ENCODE data around the gene SLC10A4.

The SLC10A4 gene

GRCh38 chr4:48490680-48491513 lies 7.8 kb downstream of the SLC10A4 start:
- Histone ChIP-seq H3K27me3 (ENCODE audit: control insufficient read depth, insufficient read depth, low read length) (peaks cover 67% of the 10 kb centered on the region), H3K9ac (ENCODE audit: low read depth, low read length) (no peak overlapping the region), H3K9me3 (ENCODE audit: control insufficient read depth, insufficient read depth, low read length) (no peaks in the 10 kb centered on the region), H3K4me1 (ENCODE audit: control insufficient read depth, insufficient read depth, low read length) (peaks cover 4% of the 10 kb centered on the region), H3K36me3 (ENCODE audit: control insufficient read depth, insufficient read depth, low read length) (no peaks in the 10 kb centered on the region), H3K4me3 (ENCODE audit: low read depth, low read length) (peak overlapping the region; percentile 47)

GRCh38 chr4:48491514-48492176 lies 8.5 kb downstream of the SLC10A4 start:
- H3K27me3 ChIP-seq (ENCODE audit: control insufficient read depth, insufficient read depth, low read length): peaks cover 62% of the 10 kb centered on the region

GRCh38 chr4:48493452-48494100 lies 10.4 kb downstream of the SLC10A4 start:
- H3K9me3 ChIP-seq (ENCODE audit: control insufficient read depth, insufficient read depth, low read length): no peaks in the 10 kb centered on the region
- no peaks in the 10 kb centered on the region for H3K36me3 ChIP-seq (ENCODE audit: control insufficient read depth, insufficient read depth, low read length)
- peaks cover 46% of the 10 kb centered on the region for H3K27me3 ChIP-seq (ENCODE audit: control insufficient read depth, insufficient read depth, low read length)
- H3K4me3 ChIP-seq (ENCODE audit: low read depth, low read length): no peak overlapping the region
- H3K9ac ChIP-seq (ENCODE audit: low read depth, low read length): no peak overlapping the region
- H3K4me1 ChIP-seq (ENCODE audit: control insufficient read depth, insufficient read depth, low read length): peaks cover 2% of the 10 kb centered on the region

More at GRCh38 chr4:48491514-48492176, 8.5 kb downstream of the SLC10A4 start:
- Histone ChIP-seq H3K4me3 (ENCODE audit: low read depth, low read length) (peak overlapping the region; percentile 47), H3K9ac (ENCODE audit: low read depth, low read length) (no peak overlapping the region), H3K4me1 (ENCODE audit: control insufficient read depth, insufficient read depth, low read length) (peaks cover 4% of the 10 kb centered on the region), H3K9me3 (ENCODE audit: control insufficient read depth, insufficient read depth, low read length) (no peaks in the 10 kb centered on the region), H3K36me3 (ENCODE audit: control insufficient read depth, insufficient read depth, low read length) (no peaks in the 10 kb centered on the region)

GRCh38 chr4:48495941-48496340 lies 12.8 kb downstream of the SLC10A4 start:
- H3K36me3 ChIP-seq (ENCODE audit: control insufficient read depth, insufficient read depth, low read length): no peaks in the 10 kb centered on the region

GRCh38 chr4:48498895-48499294 lies 15.8 kb downstream of the SLC10A4 start:
- Histone ChIP-seq H3K4me3 (ENCODE audit: low read depth, low read length) (no peak overlapping the region), H3K4me1 (ENCODE audit: control insufficient read depth, insufficient read depth, low read length) (peaks cover 3% of the 10 kb centered on the region), H3K9ac (ENCODE audit: low read depth, low read length) (no peak overlapping the region), H3K9me3 (ENCODE audit: control insufficient read depth, insufficient read depth, low read length) (no peaks in the 10 kb centered on the region), H3K36me3 (ENCODE audit: control insufficient read depth, insufficient read depth, low read length) (no peaks in the 10 kb centered on the region), H3K27me3 (ENCODE audit: control insufficient read depth, insufficient read depth, low read length) (no peaks in the 10 kb centered on the region)

More at GRCh38 chr4:48495941-48496340, 12.8 kb downstream of the SLC10A4 start:
- Histone ChIP-seq H3K4me3 (ENCODE audit: low read depth, low read length) (no peak overlapping the region), H3K27me3 (ENCODE audit: control insufficient read depth, insufficient read depth, low read length) (peaks cover 25% of the 10 kb centered on the region), H3K4me1 (ENCODE audit: control insufficient read depth, insufficient read depth, low read length) (no peaks in the 10 kb centered on the region), H3K9me3 (ENCODE audit: control insufficient read depth, insufficient read depth, low read length) (no peaks in the 10 kb centered on the region), H3K9ac (ENCODE audit: low read depth, low read length) (no peak overlapping the region)

GRCh38 chr4:48499551-48500066 lies 16.5 kb downstream of the SLC10A4 start:
- H3K36me3 ChIP-seq (ENCODE audit: control insufficient read depth, insufficient read depth, low read length): no peaks in the 10 kb centered on the region
- no peak overlapping the region for H3K9ac ChIP-seq (ENCODE audit: low read depth, low read length)
- peaks cover 7% of the 10 kb centered on the region for H3K4me1 ChIP-seq (ENCODE audit: control insufficient read depth, insufficient read depth, low read length)
- no peaks in the 10 kb centered on the region for H3K9me3 ChIP-seq (ENCODE audit: control insufficient read depth, insufficient read depth, low read length)
- H3K27me3 ChIP-seq (ENCODE audit: control insufficient read depth, insufficient read depth, low read length): no peaks in the 10 kb centered on the region
- no peak overlapping the region for H3K4me3 ChIP-seq (ENCODE audit: low read depth, low read length)

GRCh38 chr4:48503233-48504025 lies 20.3 kb downstream of the SLC10A4 start:
- H3K4me3 ChIP-seq (ENCODE audit: low read depth, low read length): no peak overlapping the region
- H3K27me3 ChIP-seq (ENCODE audit: control insufficient read depth, insufficient read depth, low read length): no peaks in the 10 kb centered on the region
- H3K36me3 ChIP-seq (ENCODE audit: control insufficient read depth, insufficient read depth, low read length): no peaks in the 10 kb centered on the region

GRCh38 chr4:48504026-48504330 lies 20.8 kb downstream of the SLC10A4 start:
- Histone ChIP-seq H3K9me3 (ENCODE audit: control insufficient read depth, insufficient read depth, low read length) (no peaks in the 10 kb centered on the region), H3K27me3 (ENCODE audit: control insufficient read depth, insufficient read depth, low read length) (no peaks in the 10 kb centered on the region), H3K4me1 (ENCODE audit: control insufficient read depth, insufficient read depth, low read length) (peaks cover 7% of the 10 kb centered on the region), H3K4me3 (ENCODE audit: low read depth, low read length) (no peak overlapping the region), H3K9ac (ENCODE audit: low read depth, low read length) (no peak overlapping the region), H3K36me3 (ENCODE audit: control insufficient read depth, insufficient read depth, low read length) (no peaks in the 10 kb centered on the region)

More at GRCh38 chr4:48503233-48504025, 20.3 kb downstream of the SLC10A4 start:
- H3K4me1 ChIP-seq (ENCODE audit: control insufficient read depth, insufficient read depth, low read length): peaks cover 7% of the 10 kb centered on the region
- H3K9me3 ChIP-seq (ENCODE audit: control insufficient read depth, insufficient read depth, low read length): no peaks in the 10 kb centered on the region
- H3K9ac ChIP-seq (ENCODE audit: low read depth, low read length): no peak overlapping the region

GRCh38 chr4:48504352-48504751 lies 21.2 kb downstream of the SLC10A4 start:
- Histone ChIP-seq H3K36me3 (ENCODE audit: control insufficient read depth, insufficient read depth, low read length) (no peaks in the 10 kb centered on the region), H3K4me3 (ENCODE audit: low read depth, low read length) (no peak overlapping the region), H3K9me3 (ENCODE audit: control insufficient read depth, insufficient read depth, low read length) (no peaks in the 10 kb centered on the region), H3K27me3 (ENCODE audit: control insufficient read depth, insufficient read depth, low read length) (no peaks in the 10 kb centered on the region), H3K4me1 (ENCODE audit: control insufficient read depth, insufficient read depth, low read length) (peaks cover 7% of the 10 kb centered on the region), H3K9ac (ENCODE audit: low read depth, low read length) (no peak overlapping the region)

- peaks cover 5% of the 10 kb centered on the region for H3K36me3 ChIP-seq (ENCODE audit: control insufficient read depth, insufficient read depth, low read length)
- no peaks in the 10 kb centered on the region for H3K27me3 ChIP-seq (ENCODE audit: control insufficient read depth, insufficient read depth, low read length)
- H3K9ac ChIP-seq (ENCODE audit: low read depth, low read length): no peak overlapping the region
- H3K9me3 ChIP-seq (ENCODE audit: control insufficient read depth, insufficient read depth, low read length): no peaks in the 10 kb centered on the region
- no peak overlapping the region for H3K4me3 ChIP-seq (ENCODE audit: low read depth, low read length)
- peaks cover 7% of the 10 kb centered on the region for H3K4me1 ChIP-seq (ENCODE audit: control insufficient read depth, insufficient read depth, low read length)
Measured at GRCh38 chr4:48506716-48507115, 23.6 kb downstream of the SLC10A4 start.

GRCh38 chr4:48509543-48509942 lies 26.4 kb downstream of the SLC10A4 start:
- Histone ChIP-seq H3K9ac (ENCODE audit: low read depth, low read length) (no peak overlapping the region), H3K9me3 (ENCODE audit: control insufficient read depth, insufficient read depth, low read length) (no peaks in the 10 kb centered on the region), H3K36me3 (ENCODE audit: control insufficient read depth, insufficient read depth, low read length) (peaks cover 5% of the 10 kb centered on the region), H3K4me3 (ENCODE audit: low read depth, low read length) (no peak overlapping the region), H3K4me1 (ENCODE audit: control insufficient read depth, insufficient read depth, low read length) (no peaks in the 10 kb centered on the region), H3K27me3 (ENCODE audit: control insufficient read depth, insufficient read depth, low read length) (no peaks in the 10 kb centered on the region)
